GM10266 (cell line): ENCODE data around the gene RBM39.

Experiments
- DNase-seq: peaks from one replicate; pipeline ENCODE4 v3.0.0; 2012; ENCODE audit errors: extremely low spot score
- TF ChIP-seq, protein P1 (sequence below): IDR thresholded peaks from 2 replicates; pipeline ENCODE4 v1.5.1; 2012; ENCODE audit warnings: mild to moderate bottlenecking, low read depth; ENCODE audit not compliant: control insufficient read depth, insufficient read depth; ENCODE audit errors: missing control alignments

Gene RBM39

DNA sequence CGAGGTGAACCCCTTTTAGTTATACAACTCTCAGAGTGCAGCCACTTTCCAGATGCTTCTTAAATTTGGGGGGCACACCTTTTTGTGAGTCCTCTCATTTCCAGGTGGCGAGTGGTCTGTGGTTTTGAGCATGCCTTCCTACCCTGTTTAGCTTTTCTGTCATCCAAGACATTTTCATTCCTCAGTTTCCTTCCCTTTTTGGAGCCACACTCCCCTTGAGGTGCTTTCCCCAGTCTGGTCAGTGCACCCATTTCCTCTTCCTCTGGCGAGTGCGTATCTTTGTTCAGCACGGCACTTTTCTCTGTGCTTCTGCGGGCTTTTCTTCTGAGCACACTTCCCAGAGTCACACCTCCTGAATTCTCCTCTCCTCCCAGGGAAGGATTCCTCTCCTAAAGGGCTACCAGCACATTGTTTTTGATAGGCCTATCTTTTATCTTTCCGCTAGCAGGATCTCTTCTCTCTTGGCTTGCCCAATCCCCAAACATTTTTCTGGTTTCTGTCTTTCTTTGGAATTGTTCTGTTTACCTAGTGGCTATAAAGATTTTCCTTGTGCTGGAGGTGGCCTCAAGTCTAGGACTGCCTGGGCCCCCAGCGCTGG, 31.2 kb upstream of the RBM39 start:
- TF ChIP-seq, protein P1, sequence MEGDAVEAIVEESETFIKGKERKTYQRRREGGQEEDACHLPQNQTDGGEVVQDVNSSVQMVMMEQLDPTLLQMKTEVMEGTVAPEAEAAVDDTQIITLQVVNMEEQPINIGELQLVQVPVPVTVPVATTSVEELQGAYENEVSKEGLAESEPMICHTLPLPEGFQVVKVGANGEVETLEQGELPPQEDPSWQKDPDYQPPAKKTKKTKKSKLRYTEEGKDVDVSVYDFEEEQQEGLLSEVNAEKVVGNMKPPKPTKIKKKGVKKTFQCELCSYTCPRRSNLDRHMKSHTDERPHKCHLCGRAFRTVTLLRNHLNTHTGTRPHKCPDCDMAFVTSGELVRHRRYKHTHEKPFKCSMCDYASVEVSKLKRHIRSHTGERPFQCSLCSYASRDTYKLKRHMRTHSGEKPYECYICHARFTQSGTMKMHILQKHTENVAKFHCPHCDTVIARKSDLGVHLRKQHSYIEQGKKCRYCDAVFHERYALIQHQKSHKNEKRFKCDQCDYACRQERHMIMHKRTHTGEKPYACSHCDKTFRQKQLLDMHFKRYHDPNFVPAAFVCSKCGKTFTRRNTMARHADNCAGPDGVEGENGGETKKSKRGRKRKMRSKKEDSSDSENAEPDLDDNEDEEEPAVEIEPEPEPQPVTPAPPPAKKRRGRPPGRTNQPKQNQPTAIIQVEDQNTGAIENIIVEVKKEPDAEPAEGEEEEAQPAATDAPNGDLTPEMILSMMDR, result no peak
- DNase-seq, result peak; percentile 38

DNA sequence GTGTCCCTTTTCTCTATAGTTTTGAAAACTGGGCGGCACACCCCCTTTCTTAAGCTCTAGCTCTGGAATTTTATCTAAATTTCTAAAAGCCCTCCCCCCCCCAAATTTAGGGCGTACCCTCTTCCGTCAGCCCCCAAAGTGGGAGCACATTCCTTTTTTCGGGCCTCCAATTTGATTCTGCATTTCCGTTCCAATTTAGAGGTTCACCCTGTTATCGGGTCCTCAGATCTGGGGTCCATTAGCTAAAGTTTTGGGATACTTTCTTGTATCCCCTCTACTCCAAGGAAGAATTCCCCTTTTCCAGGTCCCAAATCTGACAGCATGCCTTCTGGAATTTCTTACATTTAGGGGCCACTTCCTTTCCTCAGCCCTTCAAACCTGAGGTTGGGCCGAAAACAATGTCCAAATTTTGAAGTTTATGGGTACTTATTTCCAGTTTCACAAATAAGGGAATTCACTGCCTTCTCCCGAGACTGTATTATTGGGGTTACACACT, 30.6 kb upstream of the RBM39 start:
- no peak for DNase-seq
- TF ChIP-seq, protein P1, result no peak

DNA sequence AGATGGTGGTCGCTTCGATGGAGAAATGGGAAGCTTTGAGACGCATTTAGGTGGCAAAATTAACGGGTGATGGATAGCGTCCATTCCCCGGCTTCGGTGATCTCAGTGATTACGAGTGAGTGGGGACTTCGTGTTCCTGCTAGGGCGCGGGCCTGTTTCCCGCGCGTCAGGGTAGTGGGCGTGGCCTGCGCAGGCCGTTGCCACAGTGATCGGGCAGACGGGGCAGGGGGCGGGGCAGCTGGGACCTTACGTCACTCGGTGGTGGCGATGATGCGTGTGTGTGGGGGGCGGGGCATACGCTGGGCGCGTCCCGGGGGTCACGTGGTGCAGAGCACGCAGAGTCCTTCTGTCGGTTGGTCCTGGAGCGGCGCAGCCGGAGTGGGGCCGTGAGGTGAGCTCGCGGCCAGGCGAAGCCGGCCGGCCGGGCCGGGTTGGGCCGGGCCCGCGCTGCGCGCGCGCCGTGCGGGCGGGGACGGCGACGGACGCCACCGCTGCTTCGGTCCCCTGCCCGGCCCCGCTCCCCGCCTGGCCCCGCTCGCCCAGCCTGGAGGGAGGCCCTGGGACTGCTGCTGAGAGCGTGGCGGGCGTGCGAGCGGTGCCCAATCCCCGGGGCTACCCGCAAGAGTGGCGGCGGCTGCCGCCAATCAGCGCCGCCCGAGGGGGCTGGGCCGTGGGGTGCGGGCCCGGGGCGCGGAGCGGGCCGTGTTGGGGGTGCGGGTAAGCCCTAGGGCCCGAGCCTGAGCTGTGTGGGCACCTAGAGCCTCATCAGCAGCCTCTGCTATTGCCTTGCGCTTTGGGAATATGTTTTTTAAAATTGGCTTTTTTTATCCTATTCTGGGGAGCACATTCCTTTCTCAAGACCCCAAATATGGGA, 29.9 kb upstream of the RBM39 start, which contains the start of gene PHF20:
PHF20 (plus strand) TSS at position 327 of the 874 bp plus-strand sequence. CDS start 29,508 bp downstream, outside the sequence.
- TF ChIP-seq, protein P1, result no peak
- peak; percentile 96 for DNase-seq

DNA sequence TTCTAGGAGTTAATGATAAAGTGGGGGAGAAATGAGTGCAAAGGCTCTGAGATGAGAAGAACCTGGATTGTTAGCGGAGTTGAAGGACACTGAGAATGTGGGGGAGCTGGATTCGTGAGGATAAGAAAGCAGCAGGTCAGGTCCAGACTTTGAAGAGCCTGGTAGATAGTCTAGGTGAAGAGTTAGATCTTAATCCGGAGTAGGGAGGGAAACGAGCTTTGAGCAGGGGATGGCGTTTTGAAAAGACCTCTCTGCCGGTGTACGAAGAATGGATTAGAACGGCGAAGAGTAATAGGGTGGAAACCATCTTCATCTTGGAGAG, 29.3 kb upstream of the RBM39 start:
- no peak for DNase-seq
- TF ChIP-seq, protein P1, result no peak

DNA sequence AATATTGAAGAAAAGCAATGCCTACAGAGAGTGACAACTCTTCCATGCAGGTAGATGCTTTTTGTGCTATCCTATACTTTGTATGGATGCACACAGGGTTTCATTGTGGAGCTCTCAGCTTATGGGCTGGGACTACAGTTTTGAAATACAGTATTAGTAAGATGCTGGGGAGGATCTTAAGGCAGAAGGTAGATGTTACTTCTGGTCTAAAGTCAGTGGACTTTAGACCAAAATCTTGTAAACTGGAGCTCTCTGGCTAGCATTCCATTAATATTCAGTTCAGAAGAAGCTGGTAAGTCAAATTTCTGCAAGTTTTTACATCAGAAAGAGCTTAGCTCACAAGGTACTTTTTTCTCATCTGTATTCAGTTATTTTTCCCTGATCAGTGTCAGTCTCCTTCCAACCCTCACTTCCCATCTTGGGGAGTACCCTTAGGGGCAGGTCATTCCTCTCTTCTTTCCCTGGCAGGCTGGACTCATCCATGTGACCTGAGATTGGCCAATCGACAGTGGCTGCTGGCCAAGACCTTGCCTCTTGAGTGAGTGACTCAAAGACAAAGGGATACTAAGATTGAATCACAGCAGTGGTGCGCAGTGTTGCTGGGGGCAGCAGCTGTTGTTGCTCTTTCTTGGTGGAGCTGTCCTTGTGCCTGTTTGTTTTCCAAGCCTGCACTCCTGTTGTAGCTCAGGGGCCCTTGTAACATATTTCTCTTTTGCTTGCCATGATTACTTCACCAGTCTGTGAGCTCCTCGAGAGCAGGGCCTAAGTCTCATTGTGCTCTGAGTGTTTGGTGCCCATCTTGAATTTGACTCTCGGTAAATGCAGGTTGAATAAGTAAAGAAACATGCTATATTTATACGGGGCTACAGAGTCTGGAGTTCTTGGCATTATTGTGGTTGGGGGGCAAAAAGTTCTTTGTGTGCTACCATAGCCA, 26.9 kb upstream of the RBM39 start:
- TF ChIP-seq, protein P1, result no peak
- DNase-seq, result peak; percentile 47

DNA sequence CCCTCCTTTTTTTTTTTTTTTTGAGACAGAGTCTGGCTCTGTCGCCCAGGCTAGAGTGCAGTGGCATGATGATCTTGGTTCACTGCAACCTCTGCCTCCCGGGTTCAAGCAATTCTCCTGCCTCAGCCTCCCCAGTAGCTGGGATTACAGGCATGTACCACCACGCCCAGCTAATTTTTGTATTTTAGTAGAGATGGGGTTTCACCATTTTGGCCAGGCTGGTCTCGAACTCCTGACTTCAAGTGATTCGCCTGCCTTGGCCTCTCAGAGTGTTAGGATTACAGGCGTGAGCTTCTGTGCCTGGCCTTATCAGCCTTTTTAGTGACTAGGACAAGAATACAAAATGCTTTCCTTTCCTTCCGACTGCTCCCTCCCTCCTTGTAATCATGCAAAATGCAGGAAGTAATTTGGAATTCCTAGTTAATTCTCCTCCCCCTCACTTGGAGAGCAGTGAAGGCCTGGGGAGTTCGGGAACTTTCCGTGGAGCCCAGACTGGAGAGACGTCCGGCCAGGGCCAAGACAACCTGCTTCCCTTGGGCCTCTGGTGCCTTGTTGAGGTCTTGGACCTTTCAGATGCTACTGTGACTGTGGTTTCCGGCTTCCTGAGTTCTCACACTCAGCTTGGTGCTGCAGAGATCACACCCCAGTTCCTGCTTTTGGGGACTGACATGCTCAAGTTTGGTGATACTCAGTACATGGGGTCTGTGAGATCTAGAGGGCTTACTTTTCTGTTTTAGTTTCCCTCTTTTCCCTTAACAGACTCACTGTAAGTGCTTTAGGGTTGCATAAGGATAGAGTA, 25.8 kb upstream of the RBM39 start:
- TF ChIP-seq, protein P1, result no peak
- peak; percentile 79 for DNase-seq
